GM12878 (cell line): ENCODE measurements around the gene ANKRD13D. TPM values are rescaled to one million over a fixed set of nuclear protein-coding genes. Genes with fewer than 3 reads are reported as not detected.

Experiments
- ATAC-seq: fragments of 200-7000 bp; cut with Tn5 transposase; 3 replicates; pipeline ENCODE4 v1.9.1; 2020; ENCODE audit warnings: mild to moderate bottlenecking, moderate library complexity
- BruUV-seq: library from RNA; stranded (reverse); fragments of 400-500 nt; replicated peaks from 2 replicates; lab custom pipeline; 2021; lab: Mats Ljungman, UMichigan
- CTCF ChIA-PET: fragments of 300-600 bp; sonication (Branson Sonifier 250); formaldehyde crosslinking; extraction: SDS; loops from one replicate; lab custom pipeline; 2021; ENCODE audit warnings: inconsistent platforms; lab: Yijun Ruan, JAX
- POLR2A ChIA-PET: fragments of 350-600 bp; formaldehyde crosslinking; extraction: SDS; loops from one replicate; lab custom pipeline; 2021; ENCODE audit warnings: inconsistent platforms; lab: Charles Lee
- RAD21 ChIA-PET: fragments of 300-600 bp; sonication (Branson Sonifier 250); formaldehyde crosslinking; loops from one replicate; lab custom pipeline; 2023; ENCODE audit warnings: antibody characterized with exemption; ENCODE audit not compliant: unreplicated experiment; lab: Charles Lee
- SMC1A ChIA-PET: fragments of 300-600 bp; sonication (Branson Sonifier 250); formaldehyde crosslinking; loops from one replicate; lab custom pipeline; 2023; ENCODE audit not compliant: unreplicated experiment, uncharacterized antibody; lab: Charles Lee
- DNase-seq: peaks from one replicate; pipeline ENCODE4 v3.0.0-alpha.2; 2011; ENCODE audit warnings: low read depth, low spot score
- FAIRE-seq: peaks from 3 replicates; lab custom pipeline; 2011; peaks lifted over from hg19 to GRCh38; lab: Jason Lieb, UNC
- H2AFZ ChIP-seq: 2 replicates; pipeline ENCODE4 v1.6.0; 2011; ENCODE audit warnings: low read depth, low read length, control low read depth; ENCODE audit not compliant: control insufficient read depth
- H3K27ac ChIP-seq: 2 replicates; pipeline ENCODE4 v1.5.1; 2011; ENCODE audit warnings: control low read depth; ENCODE audit not compliant: control insufficient read depth, insufficient read depth
- H3K27me3 ChIP-seq, 2 experiments: replicated peaks in 1 of 2; 2 replicates each; pipeline versions ENCODE4 v1.6.0 to v1.6.1; 2011; ENCODE audit warnings: low read length in 1 of 2; ENCODE audit not compliant: control insufficient read depth in 2 of 2, insufficient read depth in 2 of 2
- H3K36me3 ChIP-seq, 2 experiments: 2 replicates each; pipeline ENCODE4 v1.5.1; 2011; ENCODE audit warnings: low read length in 1 of 2; ENCODE audit not compliant: control insufficient read depth in 2 of 2, insufficient read depth in 2 of 2
- H3K4me1 ChIP-seq: 2 replicates; pipeline ENCODE4 v1.6.1; 2011; ENCODE audit warnings: mild to moderate bottlenecking, low read length, moderate library complexity, mixed read lengths; ENCODE audit not compliant: control insufficient read depth, insufficient read depth
- H3K4me2 ChIP-seq: 2 replicates; pipeline ENCODE4 v1.6.0; 2011; ENCODE audit warnings: control low read depth; ENCODE audit not compliant: control insufficient read depth, insufficient read depth
- H3K4me3 ChIP-seq: fragments of 200-600 bp; sonication (generic); 2 replicates; pipeline ENCODE4 v1.5.1; 2016
- H3K79me2 ChIP-seq: 2 replicates; pipeline ENCODE4 v1.6.0; 2011; ENCODE audit warnings: low read length; ENCODE audit not compliant: control insufficient read depth, insufficient read depth
- H3K9ac ChIP-seq: 2 replicates; pipeline ENCODE4 v1.8.0; 2011; ENCODE audit warnings: low read length, control low read depth, mixed read lengths; ENCODE audit not compliant: control insufficient read depth, insufficient read depth
- H3K9me3 ChIP-seq: replicated peaks from 3 replicates; pipeline ENCODE4 v1.5.1; 2011; ENCODE audit warnings: mild to moderate bottlenecking, low read length; ENCODE audit not compliant: control insufficient read depth, insufficient read depth
- H4K20me1 ChIP-seq: 2 replicates; pipeline ENCODE4 v1.6.0; 2011; ENCODE audit not compliant: control insufficient read depth, insufficient read depth
- HCFC1 ChIP-seq: fragments of 150-350 bp; IDR thresholded peaks from 2 replicates; pipeline ENCODE4 v1.6.1; 2014; ENCODE audit warnings: low read length
- IKZF1 ChIP-seq: fragments of 450-650 bp; conservative IDR thresholded peaks from 2 replicates; pipeline ENCODE4 v1.6.1; 2017; ENCODE audit warnings: antibody characterized with exemption, mild to moderate bottlenecking
- KLF5 ChIP-seq: fragments of 450-650 bp; IDR thresholded peaks from 2 replicates; pipeline ENCODE4 v1.6.1; 2014; ENCODE audit warnings: mild to moderate bottlenecking; ENCODE audit not compliant: partially characterized antibody
- MTA2 ChIP-seq: fragments of 450-650 bp; IDR thresholded peaks from 2 replicates; pipeline ENCODE4 v1.6.1; 2016; ENCODE audit warnings: low read depth, mild to moderate bottlenecking, moderate library complexity
- MTA3 ChIP-seq: IDR thresholded peaks from 2 replicates; pipeline ENCODE4 v1.6.1; 2012; ENCODE audit warnings: low read length, inconsistent platforms, borderline replicate concordance
- MYC ChIP-seq: IDR thresholded peaks from 2 replicates; pipeline ENCODE4 v1.6.1; 2011; ENCODE audit warnings: mild to moderate bottlenecking, low read length, moderate library complexity, inconsistent platforms; ENCODE audit not compliant: insufficient read depth, insufficient replicate concordance, insufficient read length, severe bottlenecking
- SMAD5 ChIP-seq: IDR thresholded peaks from 2 replicates; pipeline ENCODE4 v1.6.1; 2016; ENCODE audit warnings: antibody characterized with exemption, low read depth
- SUPT20H ChIP-seq: IDR thresholded peaks from 2 replicates; pipeline ENCODE4 v1.6.1; 2011; ENCODE audit warnings: low read depth, mild to moderate bottlenecking, low read length, moderate library complexity, borderline replicate concordance; ENCODE audit not compliant: control insufficient read depth
- WGBS: methylation state at CpG from one replicate; pipeline ENCODE4 v1.1.6; 2016; ENCODE audit warnings: low lambda C conversion rate; ENCODE audit not compliant: insufficient replicate concordance, insufficient coverage; ENCODE audit errors: missing lambda C conversion rate; 5-methylcytosine and 5-hydroxymethylcytosine counted together
- in situ Hi-C: fragments of 300-500 bp; cut with MboI; formaldehyde crosslinking; loops from 9 replicates; pipeline ENCODE4 v1.14.3; 2018; ENCODE audit warnings: mixed read lengths
- intact Hi-C: fragments of 100-400 bp; cut with micrococcal nuclease; formaldehyde crosslinking; loops from one replicate; pipeline ENCODE4 v1.14.2; 2022; ENCODE audit not compliant: unreplicated experiment
- polyA plus RNA-seq, 11 experiments: library from polyadenylated mRNA; depleted of rRNA in 4 of 11; unstranded in 6 of 11; stranded (reverse) in 5 of 11; fragments of >200 nt; fragmentation: Nextera tagmentation in 4 of 11; fragmentation: Illumina TruSeq in 1 of 11; extraction: Ambion mirVana in 4 of 11; extraction: Trizol in 1 of 11; gene quantifications; 1 replicate in 1 of 11; 2 replicates in 10 of 11; pipeline versions ENCODE4 v1.2.1 to v1.2.3, GENCODE V29; 2011 to 2016; ENCODE audit warnings: inconsistent platforms in 2 of 11, missing spikeins in 2 of 11, low read depth in 1 of 11
- total RNA-seq, 4 experiments: library from RNA; depleted of rRNA in 3 of 4; stranded (reverse); fragments of >200 nt in 3 of 4; fragmentation: Illumina TruSeq in 1 of 4; extraction: Trizol in 1 of 4; gene quantifications; 2 replicates each; pipeline versions ENCODE4 v1.2.1 to v1.2.3, GENCODE V29; 2013 to 2021
- TF ChIP-seq, protein P1 (sequence below): fragments of 450-650 bp; IDR thresholded peaks from 2 replicates; pipeline ENCODE4 v1.6.1; 2017; ENCODE audit warnings: mild to moderate bottlenecking, low read depth, inconsistent platforms; ENCODE audit not compliant: poor library complexity, severe bottlenecking
- TF ChIP-seq, protein P2 (sequence below): fragments of 450-650 bp; IDR thresholded peaks from 2 replicates; pipeline ENCODE4 v1.6.1; 2017; ENCODE audit warnings: antibody characterized with exemption, mild to moderate bottlenecking, moderate library complexity

Gene ANKRD13D
- total and polyA plus RNA-seq, 10 of the 15 experiments (the other 5 are each of a cell fraction or from before 2014, with no cell fraction given): 2.0 to 56.2 (median 21.4) TPM

DNA sequence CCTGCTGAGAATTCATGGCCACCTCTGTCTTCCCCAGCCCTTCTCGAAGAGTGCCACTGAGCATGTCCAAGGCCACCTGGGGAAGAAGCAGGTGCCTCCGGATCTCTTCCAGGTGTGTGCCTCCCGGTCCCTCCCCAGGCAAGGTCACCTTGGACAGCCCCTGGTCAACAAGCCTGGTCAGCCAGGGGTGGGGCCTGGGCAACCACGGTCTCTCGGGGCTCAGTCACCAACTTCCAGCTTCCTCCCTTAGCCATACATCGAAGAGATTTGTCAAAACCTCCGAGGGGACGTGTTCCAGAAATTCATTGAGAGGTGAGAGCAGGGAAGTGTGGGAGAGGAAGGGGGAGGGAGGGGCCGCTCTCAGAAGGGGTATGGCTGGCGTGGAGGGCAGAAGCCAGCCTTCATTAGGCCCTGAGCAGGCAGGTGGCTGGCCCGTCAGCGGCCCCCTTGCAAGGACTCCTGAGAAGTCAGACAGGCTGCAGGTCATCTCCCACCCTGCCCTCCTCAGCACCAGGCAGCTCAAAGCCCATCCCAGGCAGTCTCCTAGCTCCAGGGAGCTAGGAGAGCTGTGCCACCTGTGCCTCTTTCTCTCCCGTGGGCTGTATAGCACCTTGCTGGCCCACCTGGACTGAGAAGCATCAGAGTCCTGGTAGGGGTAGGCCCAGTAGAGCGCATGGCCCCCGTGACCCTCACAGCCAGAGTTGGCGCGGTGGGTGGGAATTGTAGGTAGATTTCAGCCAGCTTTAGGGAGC, 9.3 kb upstream of the ANKRD13D start:
- no peaks in the 10 kb centered on the region for H3K27me3 ChIP-seq
- H3K9me3 ChIP-seq: no peaks in the 10 kb centered on the region
- intact Hi-C loops (no loop called here), in situ Hi-C loops (no loop called here)
- no peak overlapping the region for H3K4me2 ChIP-seq
- WGBS: 89% methylated on average over 17 of the region's 17 CpGs
- H3K4me1 ChIP-seq: peaks cover 30% of the 10 kb centered on the region
- no peak overlapping the region for H3K4me3 ChIP-seq
- peaks cover 27 to 70% of the 10 kb centered on the region in 2 experiments for H3K36me3 ChIP-seq
- SMC1A ChIA-PET: interaction anchor here (1.5 kb wide), 1 partner anchor 8 kb away, joined by 4 read pairs; no protein-coding TSS in a partner anchor
- RAD21 ChIA-PET: no interaction called here
- TF ChIP-seq SUPT20H (no peak), MTA3 (no peak), MYC (no peak), IKZF1 (no peak), KLF5 (no peak), HCFC1 (no peak), MTA2 (no peak), SMAD5 (no peak)
- TF ChIP-seq, protein P1, sequence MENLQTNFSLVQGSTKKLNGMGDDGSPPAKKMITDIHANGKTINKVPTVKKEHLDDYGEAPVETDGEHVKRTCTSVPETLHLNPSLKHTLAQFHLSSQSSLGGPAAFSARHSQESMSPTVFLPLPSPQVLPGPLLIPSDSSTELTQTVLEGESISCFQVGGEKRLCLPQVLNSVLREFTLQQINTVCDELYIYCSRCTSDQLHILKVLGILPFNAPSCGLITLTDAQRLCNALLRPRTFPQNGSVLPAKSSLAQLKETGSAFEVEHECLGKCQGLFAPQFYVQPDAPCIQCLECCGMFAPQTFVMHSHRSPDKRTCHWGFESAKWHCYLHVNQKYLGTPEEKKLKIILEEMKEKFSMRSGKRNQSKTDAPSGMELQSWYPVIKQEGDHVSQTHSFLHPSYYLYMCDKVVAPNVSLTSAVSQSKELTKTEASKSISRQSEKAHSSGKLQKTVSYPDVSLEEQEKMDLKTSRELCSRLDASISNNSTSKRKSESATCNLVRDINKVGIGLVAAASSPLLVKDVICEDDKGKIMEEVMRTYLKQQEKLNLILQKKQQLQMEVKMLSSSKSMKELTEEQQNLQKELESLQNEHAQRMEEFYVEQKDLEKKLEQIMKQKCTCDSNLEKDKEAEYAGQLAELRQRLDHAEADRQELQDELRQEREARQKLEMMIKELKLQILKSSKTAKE: no peak
- TF ChIP-seq, protein P2, sequence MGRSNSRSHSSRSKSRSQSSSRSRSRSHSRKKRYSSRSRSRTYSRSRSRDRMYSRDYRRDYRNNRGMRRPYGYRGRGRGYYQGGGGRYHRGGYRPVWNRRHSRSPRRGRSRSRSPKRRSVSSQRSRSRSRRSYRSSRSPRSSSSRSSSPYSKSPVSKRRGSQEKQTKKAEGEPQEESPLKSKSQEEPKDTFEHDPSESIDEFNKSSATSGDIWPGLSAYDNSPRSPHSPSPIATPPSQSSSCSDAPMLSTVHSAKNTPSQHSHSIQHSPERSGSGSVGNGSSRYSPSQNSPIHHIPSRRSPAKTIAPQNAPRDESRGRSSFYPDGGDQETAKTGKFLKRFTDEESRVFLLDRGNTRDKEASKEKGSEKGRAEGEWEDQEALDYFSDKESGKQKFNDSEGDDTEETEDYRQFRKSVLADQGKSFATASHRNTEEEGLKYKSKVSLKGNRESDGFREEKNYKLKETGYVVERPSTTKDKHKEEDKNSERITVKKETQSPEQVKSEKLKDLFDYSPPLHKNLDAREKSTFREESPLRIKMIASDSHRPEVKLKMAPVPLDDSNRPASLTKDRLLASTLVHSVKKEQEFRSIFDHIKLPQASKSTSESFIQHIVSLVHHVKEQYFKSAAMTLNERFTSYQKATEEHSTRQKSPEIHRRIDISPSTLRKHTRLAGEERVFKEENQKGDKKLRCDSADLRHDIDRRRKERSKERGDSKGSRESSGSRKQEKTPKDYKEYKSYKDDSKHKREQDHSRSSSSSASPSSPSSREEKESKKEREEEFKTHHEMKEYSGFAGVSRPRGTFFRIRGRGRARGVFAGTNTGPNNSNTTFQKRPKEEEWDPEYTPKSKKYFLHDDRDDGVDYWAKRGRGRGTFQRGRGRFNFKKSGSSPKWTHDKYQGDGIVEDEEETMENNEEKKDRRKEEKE: no peak
- DNase-seq: no peak
- H3K79me2 ChIP-seq: peaks cover 43% of the 10 kb centered on the region
- no peak for FAIRE-seq
- H3K9ac ChIP-seq: no peak overlapping the region
- POLR2A ChIA-PET: no interaction called here
- H3K27ac ChIP-seq: no peak overlapping the region
- H4K20me1 ChIP-seq: no peaks in the 10 kb centered on the region
- CTCF ChIA-PET: interaction anchor here (1.5 kb wide), 1 partner anchor 72 kb away, joined by 4 read pairs; no protein-coding TSS in a partner anchor
- BruUV-seq: no TSS peak
- no peak for ATAC-seq
- no peak overlapping the region for H2AFZ ChIP-seq
